Endothelial cell of umbilical vein (primary cell): ENCODE results near the gene CLDN6. TPM values are rescaled to one million over a fixed set of nuclear protein-coding genes. Genes with fewer than 3 reads are reported as not detected.

ENCODE experiments used
- BruUV-seq: library from RNA; stranded (reverse); fragments of 400-500 nt; replicated peaks from 2 replicates; lab custom pipeline; 2021; lab: Mats Ljungman, UMichigan
- CTCF ChIA-PET: fragments of 300-600, 350-600 bp; sonication (Branson Sonifier 250); formaldehyde crosslinking; loops from one replicate; lab custom pipeline; 2021; ENCODE audit warnings: antibody characterized with exemption, inconsistent platforms; lab: Charles Lee
- POLR2A ChIA-PET: fragments of 300-600, 350-600 bp; sonication (Branson Sonifier 250); formaldehyde crosslinking; loops from one replicate; lab custom pipeline; 2021; ENCODE audit warnings: antibody characterized with exemption, inconsistent platforms; lab: Charles Lee
- DNase-seq: peaks from one replicate; pipeline ENCODE4 v3.0.0-alpha.2; 2011; ENCODE audit warnings: low read depth, low spot score
- FAIRE-seq: peaks from 2 replicates; lab custom pipeline; 2011; peaks lifted over from hg19 to GRCh38; lab: Jason Lieb, UNC
- H2AFZ ChIP-seq: 2 replicates; pipeline ENCODE4 v1.6.0; 2012; ENCODE audit warnings: low read depth, low read length, control low read depth, inconsistent platforms
- H3K27ac ChIP-seq: 2 replicates; pipeline ENCODE4 v1.5.1; 2011; ENCODE audit warnings: low read depth, mild to moderate bottlenecking, control low read depth, low read length, moderate library complexity; ENCODE audit not compliant: insufficient read depth
- H3K27me3 ChIP-seq, 2 experiments: 2 replicates each; pipeline versions ENCODE4 v1.6.0 to v1.6.1; 2011; ENCODE audit warnings: low read length in 2 of 2, mixed read lengths in 1 of 2; ENCODE audit not compliant: control insufficient read depth in 2 of 2, insufficient read depth in 2 of 2
- H3K36me3 ChIP-seq, 2 experiments: 2 replicates in 1 of 2; 3 replicates in 1 of 2; pipeline ENCODE4 v1.5.1; 2011; ENCODE audit warnings: low read length in 2 of 2, mild to moderate bottlenecking in 1 of 2, moderate library complexity in 1 of 2; ENCODE audit not compliant: control insufficient read depth in 2 of 2, insufficient read depth in 2 of 2; ENCODE audit errors: extremely low read depth in 1 of 2
- H3K4me1 ChIP-seq: 3 replicates; pipeline ENCODE4 v1.5.1; 2011; ENCODE audit warnings: mild to moderate bottlenecking, low read length; ENCODE audit not compliant: control insufficient read depth, insufficient read depth; ENCODE audit errors: extremely low read depth
- H3K4me2 ChIP-seq: 2 replicates; pipeline ENCODE4 v1.6.1; 2011; ENCODE audit warnings: low read length, control low read depth, mixed read lengths; ENCODE audit not compliant: insufficient read depth
- H3K4me3 ChIP-seq, 3 experiments: fragments of 200-600 bp in 1 of 3; sonication (generic), shearing (Covaris generic) in 1 of 3; replicated peaks in 1 of 3; 2 replicates each; pipeline ENCODE4 v1.5.1; 2011 to 2016; ENCODE audit warnings: control low read depth in 3 of 3, low read length in 3 of 3, mild to moderate bottlenecking in 2 of 3, inconsistent platforms in 1 of 3, low read depth in 1 of 3, moderate library complexity in 1 of 3; ENCODE audit not compliant: insufficient read depth in 1 of 3
- H3K79me2 ChIP-seq: 2 replicates; pipeline ENCODE4 v1.6.0; 2012; ENCODE audit warnings: low read length, inconsistent platforms; ENCODE audit not compliant: control insufficient read depth, insufficient read depth
- H3K9ac ChIP-seq: replicated peaks from 2 replicates; pipeline ENCODE3; 2011; ENCODE audit warnings: low read length, control low read depth; ENCODE audit not compliant: insufficient read depth; ENCODE audit errors: extremely low read depth
- H3K9me1 ChIP-seq: replicated peaks from 3 replicates; pipeline ENCODE4 v1.6.0; 2011; ENCODE audit warnings: mild to moderate bottlenecking, low read length; ENCODE audit not compliant: control insufficient read depth, insufficient read depth; ENCODE audit errors: extremely low read depth
- H3K9me3 ChIP-seq: replicated peaks from 2 replicates; pipeline ENCODE4 v1.5.1; 2012; ENCODE audit warnings: low read length, inconsistent platforms; ENCODE audit not compliant: control insufficient read depth, insufficient read depth
- H4K20me1 ChIP-seq: replicated peaks from 2 replicates; pipeline ENCODE3; 2011; ENCODE audit warnings: mild to moderate bottlenecking, low read length; ENCODE audit not compliant: control insufficient read depth, insufficient read depth; ENCODE audit errors: extremely low read depth
- CTCF ChIP-seq, 2 donors: IDR thresholded peaks; 1 replicate in 1 of 2; 2 replicates in 1 of 2; pipeline ENCODE4 v1.5.1; 2011; ENCODE audit warnings: low read length in 2 of 2, mild to moderate bottlenecking in 2 of 2, moderate library complexity in 2 of 2, control low read depth in 1 of 2, inconsistent platforms in 1 of 2, low read depth in 1 of 2; ENCODE audit not compliant: insufficient read depth in 1 of 2; ENCODE audit errors: extremely low read depth in 1 of 2
- EZH2 ChIP-seq: IDR thresholded peaks from 2 replicates; pipeline ENCODE4 v1.6.1; 2012; ENCODE audit warnings: borderline replicate concordance, low read depth, mild to moderate bottlenecking, moderate library complexity, low read length, inconsistent platforms; ENCODE audit not compliant: severe bottlenecking
- FOS ChIP-seq: IDR thresholded peaks from 2 replicates; pipeline ENCODE4 v1.6.1; 2011; ENCODE audit warnings: mild to moderate bottlenecking, low read length, moderate library complexity, borderline replicate concordance; ENCODE audit not compliant: insufficient read depth
- GATA2 ChIP-seq: IDR thresholded peaks from 2 replicates; pipeline ENCODE4 v1.7.0; 2011; ENCODE audit warnings: low read depth, mild to moderate bottlenecking, moderate library complexity, mixed read lengths, low read length; ENCODE audit not compliant: insufficient read length, insufficient read depth
- JUN ChIP-seq: IDR thresholded peaks from 2 replicates; pipeline ENCODE4 v1.6.1; 2011; ENCODE audit warnings: borderline replicate concordance, low read depth; ENCODE audit not compliant: insufficient read length, insufficient read depth
- MAX ChIP-seq: IDR thresholded peaks from 2 replicates; pipeline ENCODE4 v1.6.1; 2011; ENCODE audit not compliant: insufficient read depth, insufficient read length
- MYC ChIP-seq: IDR thresholded peaks from one replicate; pipeline ENCODE4 v1.6.1; 2011; ENCODE audit warnings: mild to moderate bottlenecking, low read depth, low read length
- POLR2A ChIP-seq: IDR thresholded peaks from 2 replicates; pipeline ENCODE4 v1.6.1; 2012; ENCODE audit warnings: low read depth, mild to moderate bottlenecking, control low read depth, low read length
- POLR2AphosphoS5 ChIP-seq: IDR thresholded peaks from 2 replicates; pipeline ENCODE4 v1.6.1; 2012; ENCODE audit warnings: low read depth, mild to moderate bottlenecking, control low read depth, low read length, moderate library complexity; ENCODE audit not compliant: insufficient read depth
- dilution Hi-C: fragments of 300-500 bp; cut with MboI; formaldehyde crosslinking; loops from one replicate; pipeline ENCODE4 v1.15.0; 2019; ENCODE audit warnings: low sequenced_read_pairs; ENCODE audit not compliant: extremely low pct_ligation_motif_present
- intact Hi-C: fragments of 100-400 bp; cut with micrococcal nuclease; formaldehyde crosslinking; loops from one replicate; pipeline ENCODE4 v1.10.0; 2022
- polyA plus RNA-seq, 4 experiments: library from polyadenylated mRNA; depleted of rRNA in 3 of 4; stranded (reverse) in 3 of 4; unstranded in 1 of 4; fragments of >200 nt; gene quantifications; 2 replicates each; pipeline versions ENCODE4 v1.2.1 to v1.2.3, GENCODE V29; 2011 to 2012; ENCODE audit warnings: missing spikeins in 1 of 4
- total RNA-seq: library from RNA; stranded (reverse); gene quantifications from 2 replicates; pipeline ENCODE4 v1.2.3, GENCODE V29; 2021

Gene CLDN6
- total and polyA plus RNA-seq, 2 donors (not counting 3 experiments of a cell fraction or from before 2014, with no cell fraction given) = 0.28 TPM; not detected in 1

GRCh38 chr16:2987833-2988232 is 30.1 kb downstream of the CLDN6 start:
- Histone ChIP-seq H3K9me3 (no peaks in the 10 kb centered on the region), H3K4me1 (no peaks in the 10 kb centered on the region), H3K27ac (no peak overlapping the region), H3K79me2 (no peaks in the 10 kb centered on the region), H2AFZ (no peak overlapping the region), H3K9ac (no peak overlapping the region), H3K4me2 (no peak overlapping the region), H3K36me3 (no peaks in the 10 kb centered on the region), H4K20me1 (no peaks in the 10 kb centered on the region), H3K27me3 (peaks cover 0 to 5% of the 10 kb centered on the region in 2 experiments), H3K9me1 (no peaks in the 10 kb centered on the region), H3K4me3 (no peak overlapping the region)
- intact Hi-C loops = no loop called here
- DNase-seq (no peak), FAIRE-seq (no peak)
- no TSS peak for BruUV-seq
- ChIA-PET CTCF (interaction anchor here (0.9 kb wide), 1 partner anchor 44 kb away, joined by 4 read pairs; no protein-coding TSS in a partner anchor), POLR2A (no interaction called here)
- dilution Hi-C loops = no loop called here
- TF ChIP-seq POLR2AphosphoS5 (no peak), POLR2A (no peak), GATA2 (no peak), MYC (no peak), FOS (no peak), EZH2 (no peak), MAX (no peak), CTCF (IDR thresholded peaks at IDR 0.05; ENCODE audit: extremely low read depth in 1 of 2, insufficient read depth in 1 of 2, low read depth in 1 of 2, low read length in 2 of 2) (no peak), JUN (no peak)
